SHP77 treated with DMSO at 0.1 percent for 48 hours (cell line): ENCODE measurements around the gene FASN.

ENCODE experiments used
- DNase-seq: peaks from one replicate; lab custom pipeline; 2025; lab: John Stamatoyannopoulos, UW

FASN gene

DNA sequence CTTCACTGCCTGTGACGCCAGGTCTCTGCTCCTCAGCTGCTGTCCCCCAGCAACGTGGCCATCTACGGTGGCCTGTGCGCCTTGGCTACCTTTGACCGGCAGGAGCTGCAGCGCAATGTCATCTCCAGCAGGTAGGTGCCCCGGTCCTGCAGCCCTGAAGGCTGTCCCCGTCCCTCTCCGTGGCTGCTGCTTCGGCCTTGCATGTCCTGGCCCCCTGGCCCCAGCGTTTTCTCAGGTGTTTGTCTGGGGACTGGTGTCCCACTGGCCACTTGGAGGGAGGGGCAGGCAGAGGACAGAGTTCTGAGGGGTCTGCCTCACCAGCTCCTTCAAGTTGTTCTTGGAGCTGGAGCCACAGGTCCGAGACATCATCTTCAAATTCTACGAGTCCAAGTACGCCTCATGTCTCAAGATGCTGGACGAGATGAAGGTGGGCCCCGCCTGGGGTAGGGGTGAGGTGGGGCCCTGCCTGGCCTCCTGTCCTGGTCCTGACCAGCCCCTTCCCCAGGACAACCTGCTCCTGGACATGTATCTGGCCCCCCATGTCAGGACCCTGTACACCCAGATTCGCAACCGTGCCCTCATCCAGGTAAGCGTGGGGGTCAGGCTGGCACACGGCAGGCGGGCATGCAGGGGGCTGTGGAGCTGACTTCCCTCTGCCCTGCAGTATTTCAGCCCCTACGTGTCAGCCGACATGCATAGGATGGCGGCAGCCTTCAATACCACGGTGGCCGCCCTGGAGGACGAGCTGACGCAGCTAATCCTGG, 41.9 kb downstream of the FASN start:
- DNase-seq, result no peak

DNA sequence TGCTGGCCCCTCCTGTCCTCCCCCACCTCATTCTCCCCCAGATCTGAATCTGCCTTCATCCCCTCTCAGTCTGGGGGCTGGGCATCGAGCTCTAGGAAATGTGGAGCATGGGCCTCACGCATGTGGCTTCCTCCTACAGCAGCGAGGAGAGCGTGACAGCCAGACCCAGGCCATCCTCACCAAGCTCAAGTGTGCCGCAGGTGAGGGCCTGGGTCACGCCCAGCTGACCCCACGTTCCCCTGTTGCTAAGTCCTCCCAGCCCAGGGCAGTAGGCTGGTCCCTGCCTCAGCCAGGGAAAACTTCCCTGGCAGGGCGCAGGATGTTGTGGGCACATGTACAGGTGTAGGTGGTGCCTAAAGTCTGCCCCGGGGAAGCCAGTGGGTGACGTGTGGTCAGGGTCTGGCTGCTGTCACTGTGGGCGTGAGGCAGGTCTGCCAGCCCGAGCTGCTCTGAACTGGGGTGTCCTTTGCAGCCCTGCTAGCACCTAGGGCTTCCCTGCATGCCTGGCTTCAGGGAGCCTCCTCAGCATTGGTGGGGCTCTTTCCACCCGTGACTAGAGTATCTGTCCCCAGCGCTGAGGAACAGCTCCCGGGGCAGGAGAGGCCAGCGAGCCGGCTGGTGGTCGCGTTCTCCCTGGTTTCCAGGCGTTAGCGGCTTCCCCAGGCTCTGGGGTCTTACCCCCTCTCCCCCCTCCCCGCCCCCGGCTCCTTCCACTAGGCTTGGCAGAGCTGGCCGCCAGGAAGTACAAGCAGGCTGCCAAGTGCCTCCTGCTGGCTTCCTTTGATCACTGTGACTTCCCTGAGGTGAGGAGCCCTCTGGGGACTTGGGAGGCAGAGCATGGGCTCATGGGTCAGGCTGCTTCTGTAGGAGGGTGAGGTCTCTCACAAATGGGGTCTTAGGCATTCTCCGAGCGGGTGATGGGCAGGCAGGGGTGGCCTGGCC, 42.7 kb downstream of the FASN start:
- no peak for DNase-seq

- no peak for DNase-seq
Measured at GRCh38 chr17:82054351-82055022, 43.5 kb downstream of the FASN start.

DNA sequence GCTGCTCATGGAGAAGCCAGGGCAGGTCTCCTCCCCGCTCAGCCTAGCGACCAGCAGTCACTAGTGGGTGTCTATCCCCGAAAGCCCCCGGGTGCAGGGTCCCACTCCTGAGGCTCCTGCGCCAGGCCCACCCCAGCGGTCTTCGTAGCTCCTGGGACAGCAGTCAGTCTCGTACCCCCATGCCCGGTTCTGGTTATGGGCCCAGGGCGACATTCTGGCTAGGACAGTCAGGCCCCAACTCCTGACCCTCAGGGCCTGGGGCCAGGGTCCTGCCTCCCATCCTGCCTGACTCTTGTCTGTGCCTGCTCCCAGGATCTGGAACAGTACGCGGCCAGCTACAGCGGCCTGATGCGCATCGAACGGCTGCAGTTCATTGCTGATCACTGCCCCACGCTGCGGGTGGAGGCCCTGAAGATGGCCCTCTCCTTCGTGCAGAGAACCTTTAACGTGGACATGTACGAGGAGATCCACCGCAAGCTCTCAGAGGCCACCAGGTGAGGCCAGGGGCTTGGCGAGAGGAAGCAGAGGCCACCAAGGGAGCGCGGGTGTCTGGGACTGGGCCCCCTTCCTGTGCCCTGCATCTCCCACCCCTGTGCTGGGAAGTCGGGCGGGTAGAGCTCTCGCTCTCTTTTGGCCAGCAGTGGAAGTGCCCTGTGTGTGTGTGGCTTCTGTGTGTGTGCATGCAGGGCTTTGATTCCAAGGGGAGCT, 44.3 kb downstream of the FASN start:
- DNase-seq, result no peak

GRCh38 chr17:82053130-82053529, 44.9 kb downstream of the FASN start:
- DNase-seq, result no peak

GRCh38 chr17:82052638-82053059, 45.4 kb downstream of the FASN start:
- DNase-seq, result no peak

- DNase-seq, result peak; percentile 31
Measured at GRCh38 chr17:82051776-82052637, 46.0 kb downstream of the FASN start, which contains the start of the genes GPS1 and RFNG. Gene GPS1 (plus strand): TSS chr17:82051898. CDS start chr17:82051932, 34 bp downstream. Gene RFNG (minus strand): TSS chr17:82051811. CDS start chr17:82051766, 45 bp downstream.

DNA sequence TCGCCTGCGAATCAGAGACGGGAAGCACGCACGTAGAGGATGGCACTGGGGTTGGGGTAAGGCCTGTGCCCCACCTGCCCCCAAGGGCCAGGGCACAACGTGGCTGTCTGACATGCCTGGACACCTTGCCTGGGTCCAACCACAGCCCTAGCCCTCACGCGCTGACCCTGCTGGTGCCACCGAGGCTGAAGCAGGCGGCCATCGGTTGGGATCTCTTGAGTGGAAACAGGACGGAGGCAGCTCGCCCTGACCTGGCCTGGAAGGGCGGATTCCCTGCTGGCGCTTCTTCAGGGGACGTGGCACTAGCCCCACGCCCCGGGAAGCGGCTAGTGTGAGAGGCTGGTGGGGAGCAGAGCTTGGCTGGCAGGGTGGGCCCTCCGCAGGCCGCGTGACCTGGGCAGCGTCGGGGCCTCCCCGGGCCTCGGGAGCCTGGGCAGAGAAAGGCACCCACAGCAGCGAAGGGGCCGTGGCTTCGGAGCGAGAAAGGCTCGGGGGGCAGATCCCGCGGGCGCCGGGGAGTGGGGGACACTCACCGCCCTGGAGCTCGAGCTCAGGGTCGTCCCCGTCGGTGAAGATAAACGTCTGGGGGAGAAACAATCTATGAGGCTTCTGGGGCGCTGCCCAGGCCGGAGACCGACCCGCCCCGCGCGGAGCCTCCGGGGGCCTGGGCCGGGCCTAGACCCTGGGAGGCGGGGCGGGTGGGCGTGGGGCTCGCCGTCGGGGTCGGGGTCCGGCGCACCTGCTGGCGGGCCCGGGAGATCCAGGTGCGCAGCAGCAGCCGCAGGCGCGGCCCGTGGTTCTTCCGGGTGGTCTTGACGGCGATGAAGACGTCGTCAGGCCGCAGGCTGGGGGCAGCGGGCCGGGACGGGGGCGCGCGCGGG, 47.0 kb downstream of the FASN start:
- DNase-seq, result no peak

GRCh38 chr17:82050152-82050760, 47.8 kb downstream of the FASN start:
- no peak for DNase-seq

DNA sequence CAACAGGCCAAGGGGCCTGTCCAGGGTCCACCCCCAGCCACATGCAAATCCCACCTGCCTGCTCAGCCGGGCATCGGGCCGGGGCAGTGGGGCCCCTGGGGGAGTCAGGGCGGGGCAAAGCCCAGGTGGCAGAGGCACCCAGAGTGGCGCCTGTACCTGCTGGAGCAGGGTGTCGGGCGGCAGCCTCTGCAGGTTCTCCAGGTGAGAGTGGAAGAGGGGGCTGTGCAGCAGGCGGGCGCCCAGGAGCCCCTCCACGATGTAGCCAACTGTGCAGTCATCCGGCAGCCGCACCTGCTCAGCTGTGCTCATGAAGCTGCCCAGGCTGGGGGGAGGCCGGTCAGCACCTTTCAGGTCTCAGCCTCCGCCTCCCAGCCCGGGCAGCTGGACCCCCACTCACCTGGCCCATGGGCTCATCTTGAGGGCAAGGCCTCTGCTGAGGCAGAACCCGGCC, 48.5 kb downstream of the FASN start:
- DNase-seq, result no peak

GRCh38 chr17:82049106-82049505, 48.9 kb downstream of the FASN start:
- DNase-seq, result no peak

DNA sequence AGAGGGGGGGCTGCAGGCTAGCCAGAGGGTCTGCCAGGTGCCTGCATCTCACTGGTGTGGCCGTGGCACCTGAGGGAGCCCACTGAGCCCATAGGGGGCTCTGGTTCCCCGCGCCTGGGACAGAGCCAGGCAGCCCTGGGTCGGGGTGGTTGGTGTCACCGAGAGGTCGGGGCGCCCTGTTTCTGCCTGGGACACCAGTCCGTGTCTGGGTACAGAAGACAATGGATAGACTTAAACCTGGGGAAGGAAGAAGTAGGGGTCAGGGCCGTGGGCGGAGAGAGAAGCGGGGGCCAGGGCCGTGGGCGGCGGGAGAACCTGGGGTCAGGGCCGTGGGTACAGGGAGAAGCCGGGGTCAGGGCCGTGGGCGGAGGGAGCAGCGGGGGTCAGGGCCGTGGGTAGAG, 49.5 kb downstream of the FASN start:
- no peak for DNase-seq

GRCh38 chr17:82047914-82048570, 50.0 kb downstream of the FASN start:
- no peak for DNase-seq

- DNase-seq, result no peak
Measured at GRCh38 chr17:82047379-82047778, 50.7 kb downstream of the FASN start.

DNA sequence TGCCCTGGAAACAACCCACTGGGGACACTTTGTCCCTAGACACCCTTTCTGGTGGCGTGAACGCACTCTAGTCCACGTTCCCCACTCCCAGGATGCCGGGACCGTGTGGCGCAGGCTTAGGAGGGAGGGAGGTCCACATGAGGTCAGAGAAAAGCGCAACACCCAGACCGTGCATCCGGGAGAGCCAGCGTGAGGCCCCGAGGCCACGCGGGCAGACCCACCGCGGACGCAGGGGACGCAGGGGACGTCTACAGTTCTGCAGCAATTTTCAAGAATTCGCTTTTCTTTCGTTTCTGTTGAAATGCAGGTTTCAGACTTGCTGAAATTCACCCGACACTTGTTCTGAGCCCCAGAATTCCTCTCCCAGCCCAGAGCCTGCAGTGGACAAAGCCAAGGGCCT, 51.1 kb downstream of the FASN start:
- DNase-seq, result no peak

DNA sequence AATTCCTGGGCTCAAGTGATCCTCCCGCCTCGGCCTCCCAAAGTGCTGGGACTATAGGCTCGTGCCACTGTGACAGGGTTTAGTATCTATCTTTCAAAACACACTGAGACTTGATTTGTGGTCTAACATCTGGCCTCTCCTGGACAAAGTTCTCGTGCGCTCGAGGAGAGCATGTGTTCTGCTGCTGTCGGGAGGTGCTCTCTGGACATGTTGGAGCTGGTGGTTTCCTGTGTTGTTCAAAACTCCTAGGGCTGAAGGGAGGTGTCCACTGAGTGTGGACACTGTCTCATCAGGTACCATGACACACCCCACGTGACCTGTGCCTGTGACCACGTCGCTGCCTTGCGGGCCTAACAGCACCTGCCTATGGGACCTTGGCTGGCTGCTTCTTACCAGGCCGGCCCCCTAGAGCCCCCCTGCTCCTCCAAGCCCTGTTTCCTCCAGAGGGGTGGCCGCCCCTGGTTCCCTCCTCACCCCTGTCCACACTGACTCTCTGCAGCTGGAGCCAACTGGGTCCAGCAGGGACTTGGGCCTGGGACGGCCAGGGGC, 52.0 kb downstream of the FASN start:
- no peak for DNase-seq

DNA sequence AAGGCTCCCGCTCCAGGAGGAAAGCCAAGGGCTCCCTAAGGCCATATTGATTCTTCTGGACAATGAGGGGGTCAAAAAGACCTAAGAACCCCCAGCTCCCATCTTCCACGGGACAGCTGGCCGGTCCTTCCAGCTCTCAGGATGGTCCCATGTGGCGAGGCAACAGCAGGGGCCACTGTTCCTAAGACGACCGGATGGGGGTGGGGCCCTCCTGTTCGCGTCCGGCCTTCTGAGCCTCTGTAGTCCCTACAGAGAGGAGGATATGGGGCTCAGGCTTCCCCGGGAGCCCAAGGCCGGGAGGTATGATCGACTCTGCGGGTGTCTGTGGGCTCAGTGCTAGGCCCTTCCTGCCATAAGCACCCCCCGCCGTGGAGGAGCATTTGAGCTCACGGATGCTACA, 54.5 kb downstream of the FASN start:
- no peak for DNase-seq

DNA sequence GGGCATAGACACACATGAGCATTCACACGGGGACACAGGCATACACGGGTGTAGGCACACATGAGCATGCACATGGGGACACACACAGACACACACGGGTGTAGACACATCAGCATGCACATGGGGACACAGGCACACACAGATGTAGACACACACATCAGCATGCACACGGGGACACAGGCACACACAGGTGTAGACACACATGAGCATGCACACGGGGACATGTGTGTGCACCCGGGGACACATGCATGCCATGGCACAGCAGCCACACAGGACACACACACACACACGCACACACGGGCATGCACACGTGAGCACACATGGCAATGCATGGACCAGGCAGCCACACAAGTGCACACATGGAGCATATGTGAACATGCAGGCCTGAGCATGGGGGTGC, 55.4 kb downstream of the FASN start:
- DNase-seq, result no peak
